Muscle of back (tissue), 11 donors: ENCODE measurements around the gene ATG10. TPM values are rescaled to one million over a fixed set of nuclear protein-coding genes. Genes with fewer than 3 reads are reported as not detected.
"Not testable (repeated sequence)": the region's sequence is repeated elsewhere in the genome, so short reads cannot be mapped to it uniquely, and the experiment has no call there.

Experiments used
- DNase-seq, 3 donors: peaks; one replicate each; pipeline versions ENCODE4 v3.0.0 to v3.0.0-alpha.2; 2013
- polyA plus RNA-seq, 10 donors: library from polyadenylated mRNA; unstranded; fragments of 120-200 nt; gene quantifications; one replicate each; pipeline ENCODE4 v1.2.1, GENCODE V29; 2013; ENCODE audit not compliant: insufficient read length in 10 of 10

The ATG10 gene
- polyA plus RNA-seq, 10 donors = 6.3 to 12.5 (median 9.5) TPM

DNA sequence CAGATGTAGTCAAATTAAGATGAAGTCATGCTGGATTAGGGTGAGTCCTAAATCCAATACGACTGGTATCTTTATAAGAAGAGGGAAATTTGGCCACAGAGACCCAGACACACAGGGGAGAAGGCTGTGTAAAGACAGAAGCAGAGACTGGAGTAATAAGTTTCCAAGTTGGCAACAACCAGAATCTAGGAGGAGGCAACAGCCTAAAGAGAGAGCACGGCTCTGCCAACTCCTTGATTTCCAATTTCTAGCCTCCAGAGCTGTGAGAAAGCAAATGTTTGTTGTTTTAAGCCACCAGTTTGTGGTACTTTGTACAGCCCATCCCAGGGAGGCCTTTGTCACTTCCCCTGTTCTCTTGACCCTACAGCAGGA, 74.4 kb downstream of the ATG10 start:
- peak in 1 of 3 donors; percentile 50 for DNase-seq

DNA sequence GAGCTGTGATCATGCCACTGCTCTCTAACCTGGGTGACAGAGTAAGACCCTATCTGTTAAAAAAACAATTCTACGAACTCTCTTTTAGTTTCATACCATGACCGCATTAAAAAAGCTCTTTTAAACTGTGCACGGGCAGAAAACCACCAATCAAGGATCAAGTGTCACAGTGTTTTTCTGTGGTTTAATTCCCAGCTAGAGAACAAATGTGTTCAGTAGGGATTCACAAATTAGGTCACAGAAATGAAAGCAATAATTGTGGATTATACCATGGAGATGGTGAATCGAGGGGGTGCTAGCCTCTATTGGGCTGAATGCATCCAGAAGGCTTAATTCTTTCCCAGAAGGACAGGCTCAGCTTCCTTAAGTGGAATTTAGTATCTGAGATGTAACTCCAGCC, 79.1 kb downstream of the ATG10 start:
- no peak for DNase-seq

DNA sequence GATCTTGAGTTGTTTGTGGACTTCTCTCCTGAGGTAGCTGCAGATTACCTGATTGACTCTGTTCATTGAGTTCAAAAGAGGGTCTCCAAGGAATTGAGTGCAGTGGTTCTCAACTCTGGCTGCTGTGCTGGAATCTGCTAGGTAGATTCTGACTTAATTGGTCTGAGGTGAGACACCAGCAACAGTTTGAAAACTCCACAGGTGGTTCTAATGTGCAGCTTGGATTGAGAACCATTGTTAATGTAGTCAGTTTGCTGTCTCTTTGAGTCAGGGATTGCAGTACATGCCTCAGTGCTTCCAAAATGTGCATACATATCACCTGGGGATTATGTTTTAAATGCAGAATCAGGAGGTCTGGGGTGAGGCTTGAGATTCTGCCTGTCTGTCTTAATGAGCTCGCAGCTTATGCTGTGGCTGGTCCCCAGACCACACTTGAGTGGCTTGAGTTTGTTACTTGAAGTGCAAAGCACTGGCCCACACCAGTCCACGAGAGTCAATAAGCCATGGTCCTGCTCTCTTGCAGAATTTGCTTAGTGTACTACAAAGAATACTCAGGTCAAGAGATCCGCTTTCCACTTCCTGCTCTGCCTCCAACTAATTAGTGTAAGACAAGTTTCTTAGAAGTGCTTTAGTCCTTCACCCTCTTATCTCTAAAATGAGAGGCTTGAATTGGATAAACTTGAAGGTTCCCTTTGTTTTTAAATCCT, 82.3 kb downstream of the ATG10 start:
- DNase-seq = no peak

DNA sequence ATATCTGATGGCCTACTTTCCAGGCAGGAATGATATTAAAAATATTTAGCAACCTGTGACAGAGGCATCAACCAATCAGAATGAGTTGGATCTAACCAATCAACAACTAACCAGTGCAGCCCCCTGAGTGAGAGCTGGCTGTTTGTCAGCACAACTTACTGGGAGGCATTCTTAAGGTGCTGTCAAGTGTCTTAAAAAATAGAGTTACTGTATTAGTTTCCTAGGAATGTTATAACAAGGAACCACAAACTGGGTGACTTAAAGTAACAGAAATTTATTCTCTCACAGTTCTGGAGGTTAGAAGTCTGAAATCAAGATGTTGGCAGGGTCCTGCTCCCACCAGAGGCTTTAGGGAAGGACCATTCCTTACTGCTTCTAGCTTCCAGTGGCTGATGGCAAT, 85.2 kb downstream of the ATG10 start:
- DNase-seq = no peak

DNA sequence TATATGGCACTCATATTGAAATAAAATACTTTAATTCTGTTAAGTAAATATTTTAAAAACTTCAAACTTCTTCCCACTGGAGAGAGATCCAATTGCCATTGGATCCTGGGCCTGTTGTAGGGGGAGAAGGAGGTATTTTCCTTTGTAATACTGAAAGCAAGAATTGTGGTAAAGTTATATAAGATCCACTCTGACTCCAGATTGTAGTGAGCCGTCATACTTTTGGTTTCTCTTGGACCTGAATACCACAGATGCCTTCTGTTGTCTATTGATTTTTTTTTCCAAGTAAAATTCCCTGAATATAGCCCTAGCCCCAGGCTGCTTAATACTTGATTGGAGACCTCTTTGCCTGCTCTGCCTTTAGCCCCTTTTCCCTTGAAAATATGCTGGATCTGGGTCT, 86.9 kb downstream of the ATG10 start:
- no peak for DNase-seq

DNA sequence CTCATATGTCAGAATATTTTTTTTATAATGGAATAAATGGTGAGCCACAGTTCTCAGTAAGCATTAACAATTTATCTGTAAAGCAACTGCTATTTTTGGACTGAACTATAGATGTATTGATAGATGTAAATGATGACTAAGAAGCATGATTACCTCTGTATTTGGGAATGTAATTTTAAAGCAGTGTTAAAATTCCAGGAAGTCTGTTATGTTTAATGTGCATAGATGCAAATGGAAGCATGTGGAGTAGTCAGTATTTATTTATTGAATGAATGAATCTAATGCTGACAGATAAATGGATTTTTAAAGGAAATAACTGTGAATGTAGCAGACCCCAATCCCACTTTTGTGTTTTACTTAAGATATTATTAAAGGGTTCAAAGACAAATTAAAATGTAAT, 95.0 kb downstream of the ATG10 start:
- DNase-seq = no peak

DNA sequence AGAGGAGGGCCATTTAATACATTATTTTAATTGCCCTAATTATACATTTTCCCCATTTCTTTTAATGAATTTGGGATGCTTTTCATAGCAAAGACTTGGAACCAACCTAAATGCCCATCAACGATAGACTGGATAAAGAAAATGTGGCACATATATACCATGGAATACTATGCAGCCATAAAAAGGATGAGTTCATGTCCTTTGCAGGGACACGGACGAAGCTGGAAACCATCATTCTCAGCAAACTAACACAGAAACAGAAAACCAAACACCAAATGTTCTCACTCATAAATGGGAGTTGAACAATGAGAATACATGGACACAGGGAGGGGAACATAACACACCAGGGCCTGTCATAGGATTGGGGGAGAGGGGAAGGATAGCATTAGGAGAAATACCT, 96.2 kb downstream of the ATG10 start:
- DNase-seq = not testable (repeated sequence)

DNA sequence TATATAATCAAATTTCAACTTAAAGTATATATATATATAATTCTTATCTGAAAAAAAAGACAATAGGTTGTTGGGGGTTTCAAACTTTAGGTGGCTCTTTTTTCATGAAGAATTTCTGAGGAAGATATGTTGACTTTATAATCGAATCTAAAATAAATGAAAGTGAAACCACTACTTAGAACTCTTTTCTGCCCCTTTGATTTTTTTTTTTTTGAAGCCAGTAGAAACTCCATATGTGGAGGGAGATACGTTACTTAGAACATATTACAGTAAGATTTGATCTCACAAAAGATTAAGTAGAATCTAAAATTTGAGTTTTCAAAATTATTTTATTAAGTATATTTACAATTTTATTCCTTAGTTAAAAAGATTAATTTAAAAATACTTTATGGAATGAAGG, 96.9 kb downstream of the ATG10 start:
- DNase-seq = no peak

DNA sequence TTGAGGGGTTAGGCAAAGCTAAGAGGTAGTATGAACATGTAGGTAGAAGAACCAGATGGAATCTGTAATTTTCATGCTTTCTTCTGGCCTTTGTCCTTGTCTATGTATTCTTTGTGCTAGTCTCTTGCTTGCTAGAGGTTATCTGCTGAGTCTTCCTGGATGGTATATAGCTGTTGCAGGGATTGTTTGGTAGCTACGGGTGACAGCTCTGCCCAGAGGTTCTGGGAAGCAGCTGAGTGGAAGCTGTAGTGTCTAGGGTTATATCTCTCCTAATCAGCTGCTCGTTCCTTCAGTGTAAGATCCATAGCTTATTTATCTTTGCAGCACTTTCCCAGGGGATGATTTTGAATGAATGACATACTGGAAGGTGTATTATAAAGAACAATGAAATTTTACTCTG, 100.3 kb downstream of the ATG10 start:
- DNase-seq = no peak

DNA sequence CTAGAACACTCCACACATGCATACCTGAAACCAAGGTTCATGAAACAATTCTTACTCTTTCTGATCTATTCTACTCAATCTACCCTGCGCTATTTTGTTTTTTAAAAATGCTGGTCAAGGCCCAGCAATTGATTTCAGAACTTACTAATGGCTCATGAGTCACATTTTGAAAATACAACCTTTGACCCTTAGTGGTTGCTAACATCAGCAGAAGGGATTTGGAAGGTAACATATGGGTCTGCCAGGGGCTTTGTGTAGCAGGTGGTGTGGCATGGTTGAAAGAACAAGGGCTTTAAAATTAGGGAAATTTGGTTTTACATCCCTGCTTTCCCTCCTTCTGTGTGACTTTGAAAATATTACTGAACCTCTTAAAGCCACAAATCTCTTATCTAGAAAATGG, 101.4 kb downstream of the ATG10 start:
- DNase-seq = no peak

DNA sequence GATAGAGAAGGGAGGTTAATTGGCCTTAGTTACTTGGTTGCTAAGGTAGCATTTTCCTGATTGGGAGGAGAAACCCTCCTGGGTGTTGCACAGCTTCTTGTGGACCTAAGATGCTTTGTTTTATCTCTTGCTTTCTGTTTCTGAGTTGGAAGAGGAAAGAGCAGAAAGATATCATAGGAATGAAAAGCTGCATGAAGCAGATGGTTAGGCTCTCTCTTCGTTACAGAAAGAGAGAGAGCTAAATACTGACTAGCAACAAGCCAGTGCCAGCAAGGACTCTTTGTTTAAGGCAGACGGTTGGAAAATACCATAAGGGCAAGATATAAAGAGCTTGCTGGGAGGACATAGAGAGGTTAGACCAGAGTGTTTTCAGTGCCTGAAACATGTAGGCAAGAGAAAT, 103.1 kb downstream of the ATG10 start:
- no peak for DNase-seq

DNA sequence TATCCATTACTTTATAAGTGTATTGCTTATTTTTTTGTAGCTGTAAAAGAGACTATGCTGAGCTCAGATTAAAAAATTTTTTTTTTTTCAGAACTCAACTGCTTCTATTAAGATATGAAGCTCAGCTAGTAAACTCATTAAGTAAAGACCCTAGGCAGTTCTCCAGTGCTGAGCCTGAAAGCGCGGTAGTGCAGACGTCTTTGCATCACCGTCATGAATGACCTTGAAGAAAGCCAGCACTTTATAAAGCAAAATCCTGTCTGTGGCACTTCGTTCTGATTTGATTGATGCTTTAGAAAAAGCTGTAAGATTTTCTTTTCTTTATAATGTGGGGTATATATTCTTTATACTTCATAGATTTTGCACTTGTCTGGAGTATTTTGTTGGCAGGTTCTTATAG, 105.7 kb downstream of the ATG10 start:
- DNase-seq = no peak

DNA sequence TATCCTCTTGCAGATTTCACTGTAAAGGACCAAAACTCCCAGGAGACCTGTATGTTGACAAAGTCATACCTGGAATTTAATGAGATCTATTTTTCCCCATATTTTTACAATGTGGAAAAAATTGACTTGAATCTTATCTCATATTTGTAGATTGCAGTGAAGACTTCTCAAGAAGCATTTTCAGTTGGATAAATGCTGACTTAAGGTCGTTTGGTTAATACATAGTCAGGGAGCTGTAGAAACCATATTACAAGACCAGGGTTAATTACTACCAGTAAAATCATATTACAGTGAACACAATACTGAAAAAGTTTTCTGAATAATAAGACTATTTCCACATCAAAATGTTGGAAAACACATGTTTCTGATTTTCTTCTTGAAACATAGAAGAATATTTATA, 119.8 kb downstream of the ATG10 start:
- DNase-seq = no peak

DNA sequence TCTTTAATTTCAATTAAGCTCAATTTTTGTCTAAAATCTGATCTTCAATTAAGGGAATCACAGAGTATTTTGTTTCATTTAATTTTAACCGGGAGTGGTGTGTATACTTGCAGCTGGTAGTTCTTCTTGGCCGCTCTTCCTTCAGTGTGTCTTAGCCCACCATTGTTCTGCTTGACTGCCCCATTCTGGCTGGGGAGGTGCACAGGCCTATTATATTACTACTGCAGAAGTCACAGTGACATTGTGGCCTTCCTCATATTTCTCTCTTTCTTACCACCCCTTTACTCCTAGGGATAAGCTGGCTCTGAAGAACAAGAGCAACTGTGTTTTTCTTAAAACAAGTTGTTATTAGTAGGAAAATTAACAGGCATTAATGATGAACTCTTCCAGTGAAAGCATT, 123.7 kb downstream of the ATG10 start:
- no peak for DNase-seq

DNA sequence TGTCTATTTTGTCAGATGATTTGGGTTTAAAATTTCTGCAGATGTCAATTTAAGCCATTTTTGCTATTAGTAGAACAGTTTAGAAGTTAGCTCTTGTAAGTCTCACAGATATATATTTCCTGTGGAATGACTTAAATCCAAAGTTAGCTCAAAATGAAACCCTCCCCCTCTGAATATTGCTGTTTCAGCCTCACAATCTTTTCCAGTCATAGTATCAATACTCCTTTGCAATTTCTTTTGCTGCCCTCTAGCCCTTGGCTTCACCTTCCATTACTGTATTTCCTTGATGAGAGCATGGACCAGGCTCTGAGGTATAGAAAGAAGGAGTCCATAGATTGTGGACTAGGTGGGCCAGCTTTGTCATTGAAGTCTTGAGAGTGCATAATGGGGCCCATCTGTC, 124.4 kb downstream of the ATG10 start:
- DNase-seq = no peak

DNA sequence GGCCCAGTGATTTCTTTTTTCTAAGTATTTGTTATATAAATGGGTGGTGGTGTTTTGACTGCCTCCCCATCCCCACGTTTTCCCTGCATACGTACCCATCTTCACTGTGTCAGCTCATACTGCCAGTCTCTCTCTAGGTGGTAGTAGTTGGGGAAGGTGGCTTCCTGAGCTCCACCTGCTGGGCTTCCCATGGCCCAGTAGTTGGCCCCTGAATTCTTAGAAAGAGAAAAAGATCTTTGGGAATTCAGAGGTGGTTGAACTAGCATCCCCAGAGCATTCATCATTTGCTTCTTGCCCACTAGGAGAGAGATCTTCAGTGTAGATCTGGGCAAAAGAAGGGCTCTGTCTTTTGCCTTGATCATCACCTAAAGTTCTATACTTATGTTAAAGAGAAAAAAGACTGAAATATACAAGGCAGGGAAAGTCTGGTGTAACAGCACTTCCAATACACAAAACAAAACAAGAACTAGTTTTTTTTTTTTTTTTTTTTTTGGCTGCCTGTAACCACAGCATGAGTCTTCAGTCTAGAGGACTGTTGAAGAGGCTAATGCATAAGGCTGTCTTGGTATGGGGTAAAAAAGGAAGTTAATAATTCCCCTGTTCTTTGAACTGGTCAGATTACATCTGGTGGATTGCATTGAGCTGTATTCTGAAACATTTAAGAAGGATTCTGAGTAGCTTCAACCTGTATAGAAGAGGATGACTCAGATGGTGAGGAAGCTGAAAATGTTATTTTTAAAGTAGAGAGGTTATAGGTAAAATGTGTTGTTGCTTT, 128.7 kb downstream of the ATG10 start:
- DNase-seq = no peak

DNA sequence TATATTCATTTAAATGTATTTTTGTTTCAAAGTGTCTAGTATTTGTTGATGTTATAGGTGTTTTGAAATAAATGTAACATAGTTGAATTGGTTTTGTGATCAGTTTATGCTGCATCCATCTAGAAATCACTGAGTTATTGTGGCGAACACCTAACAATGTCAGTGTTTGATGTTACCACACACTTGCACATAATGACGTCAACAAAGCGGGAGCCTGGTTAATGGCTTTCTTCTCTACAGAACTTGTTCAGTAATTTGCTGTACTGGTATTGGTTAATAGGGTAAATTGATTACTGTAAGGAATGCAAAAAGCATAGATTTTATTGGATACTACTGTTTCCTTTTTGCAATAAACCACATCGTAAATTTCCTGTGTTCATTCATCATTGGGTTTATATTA, 133.0 kb downstream of the ATG10 start:
- no peak for DNase-seq

DNA sequence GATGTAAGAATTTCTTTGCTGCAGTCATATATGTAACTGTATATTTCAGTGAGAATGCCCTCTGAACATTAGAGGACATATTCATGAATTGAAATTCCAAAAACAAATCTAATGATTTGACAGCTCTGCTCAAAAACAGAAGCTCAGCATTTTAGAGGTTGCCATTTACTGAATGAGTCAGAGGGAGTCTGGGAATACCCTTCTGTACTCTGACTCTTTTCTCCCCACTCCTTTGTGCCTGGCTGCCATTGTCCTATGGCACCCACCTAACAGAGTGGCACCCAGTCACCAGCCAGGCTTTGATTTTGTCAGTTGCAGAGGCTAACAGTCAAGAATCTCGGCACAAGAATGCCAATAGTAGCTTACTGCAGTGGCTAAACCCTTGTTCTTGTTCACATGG, 133.6 kb downstream of the ATG10 start:
- no peak for DNase-seq

DNA sequence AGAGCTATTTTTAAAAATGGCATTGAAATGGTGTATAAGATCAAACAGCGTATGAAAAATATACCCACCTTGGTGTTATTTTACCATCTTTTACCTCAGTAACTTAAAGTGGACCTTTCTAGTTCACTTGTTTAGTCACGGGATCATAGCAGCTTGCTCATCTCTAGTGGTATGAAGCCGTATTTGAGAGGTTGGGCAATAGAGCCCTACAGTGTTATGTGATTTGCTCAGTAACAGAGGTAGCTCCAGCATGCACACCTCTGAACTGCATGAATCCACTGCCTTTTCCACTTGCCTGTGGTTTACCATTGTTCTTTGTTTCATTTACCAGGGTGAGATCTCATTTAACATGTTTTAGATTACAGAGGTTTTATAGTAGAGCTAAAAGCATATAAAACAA, 134.4 kb downstream of the ATG10 start:
- peak in 1 of 3 donors; percentile 17 for DNase-seq

DNA sequence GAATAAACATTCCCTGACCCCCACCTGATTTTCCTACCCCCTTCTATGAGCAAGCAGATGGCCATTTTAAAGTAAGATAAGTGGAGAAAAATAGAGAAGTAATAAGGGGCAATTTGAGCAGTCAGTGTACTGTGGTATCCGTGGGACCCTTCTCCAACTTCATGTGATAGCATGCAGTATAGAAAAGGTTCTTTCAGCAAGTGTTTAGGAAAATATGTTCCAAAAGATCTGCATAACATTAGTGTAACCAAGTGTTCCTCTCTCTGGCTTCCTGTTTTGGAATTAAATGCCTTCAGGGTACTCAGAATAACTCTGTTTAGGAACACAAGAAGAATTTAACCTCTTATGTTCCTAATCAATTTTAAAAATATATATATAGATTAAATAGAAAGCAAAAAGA, 134.9 kb downstream of the ATG10 start:
- peak in 2 of 3 donors; percentile 12 to 39 for DNase-seq

DNA sequence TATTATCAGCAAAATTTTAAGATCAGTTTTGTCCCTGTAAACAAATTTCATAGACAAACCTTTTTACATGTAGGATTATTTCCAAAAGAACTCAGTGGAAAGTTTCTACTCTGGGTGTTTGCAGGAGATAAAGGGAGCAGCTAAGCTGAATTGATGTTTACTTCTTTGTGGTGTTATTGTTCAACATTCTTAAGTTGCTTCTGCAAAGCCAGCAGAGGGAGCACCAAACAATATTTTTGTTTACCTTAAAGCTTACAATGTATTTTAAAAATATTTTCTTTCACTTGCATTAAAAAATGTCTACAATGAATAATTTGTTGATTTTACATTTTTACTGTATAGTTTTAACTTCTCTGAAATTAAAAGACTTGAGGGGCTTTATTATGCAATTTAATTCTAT, 135.4 kb downstream of the ATG10 start:
- peak; percentile 17 to 60 (median 38) for DNase-seq

DNA sequence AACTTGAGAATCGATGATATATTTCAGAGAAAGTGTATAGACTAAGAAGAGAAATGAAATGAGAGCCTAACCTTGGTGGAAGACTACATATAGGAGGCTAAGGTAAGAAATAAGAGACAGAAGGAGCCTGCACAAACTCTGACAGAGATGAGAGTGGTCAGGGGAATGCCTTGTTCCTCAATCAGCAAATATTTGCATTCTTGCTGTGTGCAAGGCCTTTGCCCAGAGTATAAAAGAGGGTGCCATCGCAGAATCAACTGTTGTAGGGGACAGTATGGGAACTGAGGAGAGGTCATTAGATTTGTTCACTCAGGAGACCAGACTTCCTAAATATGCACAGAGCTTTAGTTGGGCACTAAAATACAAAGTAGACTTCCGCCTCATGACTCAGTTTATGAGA, 137.2 kb downstream of the ATG10 start:
- DNase-seq = no peak

DNA sequence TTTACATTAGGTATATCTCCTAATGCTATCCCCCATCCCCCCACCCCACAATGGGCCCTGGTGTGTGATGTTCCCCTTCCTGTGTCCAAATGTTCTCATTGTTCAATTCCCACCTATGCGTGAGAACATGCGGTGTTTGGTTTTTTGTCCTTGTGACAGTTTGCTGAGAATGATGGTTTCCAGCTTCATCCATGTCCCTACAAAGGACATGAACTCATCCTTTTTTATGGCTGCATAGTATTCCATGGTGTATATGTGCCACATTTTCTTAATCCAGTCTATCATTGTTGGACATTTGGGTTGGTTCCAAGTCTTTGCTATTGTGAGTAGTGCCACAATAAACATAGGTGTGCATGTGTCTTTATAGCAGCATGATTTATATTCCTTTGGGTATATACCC, 138.1 kb downstream of the ATG10 start:
- not testable (repeated sequence) for DNase-seq

DNA sequence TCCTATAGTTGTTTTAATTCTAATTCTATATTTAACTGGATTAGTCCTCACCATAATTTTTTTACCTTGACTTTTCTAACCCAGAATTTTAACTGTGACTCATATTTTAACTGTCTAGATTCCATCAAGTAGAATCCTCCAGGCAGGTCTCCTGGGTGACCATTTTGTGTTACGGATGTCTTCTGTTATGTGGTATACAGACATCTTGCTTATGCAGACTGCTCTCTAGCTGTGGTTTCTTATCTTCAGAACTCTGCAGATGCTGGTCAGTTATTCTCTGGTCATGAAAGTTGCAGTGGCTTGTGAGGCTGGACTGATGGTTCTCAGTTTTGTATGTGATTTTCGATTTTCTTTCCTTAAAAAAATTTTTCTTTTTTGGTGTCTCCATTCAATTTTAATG, 139.4 kb downstream of the ATG10 start:
- DNase-seq = no peak
